GM12892 (cell line): Measurements from ENCODE around the gene PRRC2B.

Experiments used
- POLR2A ChIP-seq: IDR thresholded peaks from 2 replicates; pipeline ENCODE4 v1.6.1; 2011; ENCODE audit warnings: low read depth, low read length, control low read depth
- POLR2AphosphoS5 ChIP-seq: IDR thresholded peaks from 2 replicates; pipeline ENCODE4 v1.6.1; 2011; ENCODE audit warnings: low read depth, low read length, control low read depth

- TF ChIP-seq POLR2AphosphoS5 (no peak), POLR2A (no peak)
Observed at GRCh38 chr9:131405858-131406537, 12.1 kb downstream of the PRRC2B start.
